KOPT-K1 (cell line): ENCODE measurements around the gene C12orf56.
"Not testable (repeated sequence)": the region's sequence is repeated elsewhere in the genome, so short reads cannot be mapped to it uniquely, and the experiment has no call there.

Experiments used
- H3K27ac ChIP-seq: fragments of 200-600 bp; sonication (generic); 2 replicates; pipeline ENCODE4 v1.5.1; 2016; ENCODE audit warnings: antibody characterized with exemption, mild to moderate bottlenecking, low read depth, low read length; ENCODE audit not compliant: poor library complexity, severe bottlenecking
- H3K36me3 ChIP-seq: fragments of 200-600 bp; sonication (generic); 2 replicates; pipeline ENCODE4 v1.5.1; 2017; ENCODE audit warnings: antibody characterized with exemption, mild to moderate bottlenecking, low read length, moderate library complexity; ENCODE audit not compliant: insufficient read depth
- H3K9me3 ChIP-seq: fragments of 200-600 bp; sonication (generic); 2 replicates; pipeline ENCODE4 v1.5.1; 2017; ENCODE audit warnings: antibody characterized with exemption, low read length, mild to moderate bottlenecking; ENCODE audit not compliant: insufficient read depth, poor library complexity, severe bottlenecking

C12orf56 gene

GRCh38 chr12:64347630-64348029 is 42.9 kb downstream of the C12orf56 start:
- Histone ChIP-seq H3K27ac (no peak overlapping the region), H3K9me3 (peaks cover 12% of the 10 kb centered on the region), H3K36me3 (no peaks in the 10 kb centered on the region)

- H3K9me3 ChIP-seq, H3K36me3 ChIP-seq: not testable (repeated sequence)
These were observed 45.9 kb downstream of the C12orf56 start for GRCh38 chr12:64344631-64345030.

GRCh38 chr12:64340546-64340945 is 50.0 kb downstream of the C12orf56 start:
- peaks cover 10% of the 10 kb centered on the region for H3K9me3 ChIP-seq
- not testable (repeated sequence) for H3K36me3 ChIP-seq, H3K27ac ChIP-seq

More at GRCh38 chr12:64344631-64345030, 45.9 kb downstream of the C12orf56 start:
- not testable (repeated sequence) for H3K27ac ChIP-seq

GRCh38 chr12:64335886-64336466 is 54.6 kb downstream of the C12orf56 start:
- Histone ChIP-seq H3K27ac (no peak overlapping the region), H3K9me3 (peaks cover 10% of the 10 kb centered on the region), H3K36me3 (no peaks in the 10 kb centered on the region)

GRCh38 chr12:64332938-64333337 is 57.6 kb downstream of the C12orf56 start:
- Histone ChIP-seq H3K9me3 (no peaks in the 10 kb centered on the region), H3K36me3 (no peaks in the 10 kb centered on the region), H3K27ac (no peak overlapping the region)

- Histone ChIP-seq H3K27ac (no peak overlapping the region), H3K36me3 (no peaks in the 10 kb centered on the region), H3K9me3 (no peaks in the 10 kb centered on the region)
These were observed 58.3 kb downstream of the C12orf56 start for GRCh38 chr12:64332296-64332695.

GRCh38 chr12:64329031-64329710 is 61.4 kb downstream of the C12orf56 start:
- H3K27ac ChIP-seq, H3K36me3 ChIP-seq, H3K9me3 ChIP-seq: not testable (repeated sequence)

- Histone ChIP-seq H3K9me3 (no peaks in the 10 kb centered on the region), H3K27ac (no peak overlapping the region), H3K36me3 (no peaks in the 10 kb centered on the region)
These were observed 65.5 kb downstream of the C12orf56 start for GRCh38 chr12:64325055-64325454.

GRCh38 chr12:64323476-64324225 is 66.9 kb downstream of the C12orf56 start:
- Histone ChIP-seq H3K9me3 (no peaks in the 10 kb centered on the region), H3K27ac (no peak overlapping the region), H3K36me3 (no peaks in the 10 kb centered on the region)

- no peak overlapping the region for H3K27ac ChIP-seq
- H3K9me3 ChIP-seq, result no peaks in the 10 kb centered on the region
- no peaks in the 10 kb centered on the region for H3K36me3 ChIP-seq
These were observed 67.6 kb downstream of the C12orf56 start for GRCh38 chr12:64323006-64323405.

- no peaks in the 10 kb centered on the region for H3K9me3 ChIP-seq
- no peaks in the 10 kb centered on the region for H3K36me3 ChIP-seq
- no peak overlapping the region for H3K27ac ChIP-seq
These were observed 69.9 kb downstream of the C12orf56 start for GRCh38 chr12:64320611-64321010.

- H3K27ac ChIP-seq, H3K36me3 ChIP-seq, H3K9me3 ChIP-seq: not testable (repeated sequence)
These were observed 70.9 kb downstream of the C12orf56 start for GRCh38 chr12:64319540-64320225.

- Histone ChIP-seq H3K9me3 (no peaks in the 10 kb centered on the region), H3K36me3 (no peaks in the 10 kb centered on the region), H3K27ac (no peak overlapping the region)
These were observed 72.0 kb downstream of the C12orf56 start for GRCh38 chr12:64318605-64319004.

GRCh38 chr12:64311877-64312276 is 78.7 kb downstream of the C12orf56 start:
- Histone ChIP-seq H3K27ac (no peak overlapping the region), H3K9me3 (no peaks in the 10 kb centered on the region), H3K36me3 (no peaks in the 10 kb centered on the region)

GRCh38 chr12:64304571-64304970 is 86.0 kb downstream of the C12orf56 start:
- Histone ChIP-seq H3K36me3 (no peaks in the 10 kb centered on the region), H3K27ac (no peak overlapping the region), H3K9me3 (no peaks in the 10 kb centered on the region)
